Esophagus (tissue), 2 donors: ENCODE data around the gene TBC1D2B. TPM values are rescaled to one million over a fixed set of nuclear protein-coding genes. Genes with fewer than 3 reads are reported as not detected.
"Not testable (repeated sequence)": the region's sequence is repeated elsewhere in the genome, so short reads cannot be mapped to it uniquely, and the experiment has no call there.

Experiments
- H3K27ac ChIP-seq, 2 donors: one replicate each; pipeline ENCODE4 v1.5.1; 2013; ENCODE audit warnings: low read depth in 2 of 2, mild to moderate bottlenecking in 2 of 2, inconsistent platforms in 1 of 2, low read length in 1 of 2, moderate library complexity in 1 of 2
- H3K27me3 ChIP-seq, 2 donors: one replicate each; pipeline ENCODE4 v1.6.1; 2013; ENCODE audit warnings: low read length in 2 of 2, control low read depth in 1 of 2, mild to moderate bottlenecking in 1 of 2; ENCODE audit not compliant: insufficient read depth in 2 of 2, control insufficient read depth in 1 of 2
- H3K36me3 ChIP-seq, 2 donors: one replicate each; pipeline ENCODE4 v1.6.1; 2013; ENCODE audit warnings: low read length in 1 of 2; ENCODE audit not compliant: control insufficient read depth in 2 of 2, insufficient read depth in 2 of 2
- H3K4me1 ChIP-seq, 2 donors: one replicate each; pipeline ENCODE4 v1.6.1; 2013; ENCODE audit warnings: low read length in 1 of 2; ENCODE audit not compliant: control insufficient read depth in 2 of 2, insufficient read depth in 2 of 2
- H3K4me3 ChIP-seq, 2 donors: one replicate each; pipeline ENCODE4 v1.5.1; 2013; ENCODE audit warnings: low read length in 2 of 2, mild to moderate bottlenecking in 2 of 2, low read depth in 1 of 2, moderate library complexity in 1 of 2
- H3K9me3 ChIP-seq, 2 donors: one replicate each; pipeline ENCODE4 v1.6.1; 2013; ENCODE audit warnings: mild to moderate bottlenecking in 2 of 2, low read depth in 1 of 2, low read length in 1 of 2, moderate library complexity in 1 of 2; ENCODE audit not compliant: control insufficient read depth in 2 of 2, insufficient read depth in 1 of 2
- WGBS, 2 donors: extraction: QIAGEN DNeasy Blood & Tissue Kit; methylation state at CpG; one replicate each; pipeline ENCODE4 v1.1.7; 2013; 5-methylcytosine and 5-hydroxymethylcytosine counted together
- polyA plus RNA-seq, 2 donors: library from polyadenylated mRNA; stranded (reverse); fragments of 200-250 nt; gene quantifications; one replicate each; pipeline ENCODE4 v1.2.3, GENCODE V29; 2013
- donor health status: healthy with polysubstance abuse.
- donor health status: Bipolar disorder and iron deficiency.

The TBC1D2B gene
- polyA plus RNA-seq, 2 donors: 5.1 to 7.0 TPM

GRCh38 chr15:77975332-77976094 lies 102.0 kb downstream of the TBC1D2B start:
- Histone ChIP-seq H3K9me3 (no peaks in the 10 kb centered on the region), H3K36me3 (no peaks in the 10 kb centered on the region), H3K27me3 (no peaks in the 10 kb centered on the region), H3K27ac (no peak overlapping the region), H3K4me3 (no peak overlapping the region), H3K4me1 (peaks cover 0 to 20% of the 10 kb centered on the region in 2 donors)
- 81 to 83% methylated on average over 26 of the region's 26 CpGs for WGBS, 2 donors

GRCh38 chr15:77974416-77975331 lies 102.8 kb downstream of the TBC1D2B start:
- no peaks in the 10 kb centered on the region for H3K27me3 ChIP-seq
- no peak overlapping the region for H3K27ac ChIP-seq
- no peaks in the 10 kb centered on the region for H3K9me3 ChIP-seq
- peaks cover 0 to 20% of the 10 kb centered on the region in 2 donors for H3K4me1 ChIP-seq
- 78 to 82% methylated on average over 11 to 14 of the region's 14 CpGs for WGBS, 2 donors
- no peak overlapping the region for H3K4me3 ChIP-seq
- H3K36me3 ChIP-seq: no peaks in the 10 kb centered on the region

GRCh38 chr15:77974098-77974414 lies 103.5 kb downstream of the TBC1D2B start:
- Histone ChIP-seq H3K4me1 (peaks cover 0 to 20% of the 10 kb centered on the region in 2 donors), H3K27ac (peak overlapping the region in 1 of 2 donors; percentile 17)
- WGBS, 2 donors: 24 to 25% methylated on average over 6 of the region's 6 CpGs

GRCh38 chr15:77973273-77974097 lies 104.0 kb downstream of the TBC1D2B start:
- H3K27me3 ChIP-seq, H3K36me3 ChIP-seq, H3K4me3 ChIP-seq, H3K9me3 ChIP-seq: not testable (repeated sequence)
- Histone ChIP-seq H3K27ac (peak overlapping the region in 1 of 2 donors; percentile 28), H3K4me1 (peaks cover 0 to 20% of the 10 kb centered on the region in 2 donors)
- 50% methylated on average over 10 of the region's 22 CpGs for WGBS, 2 donors

More at GRCh38 chr15:77974098-77974414, 103.5 kb downstream of the TBC1D2B start:
- Histone ChIP-seq H3K27me3 (no peaks in the 10 kb centered on the region), H3K36me3 (no peaks in the 10 kb centered on the region), H3K4me3 (no peak overlapping the region), H3K9me3 (no peaks in the 10 kb centered on the region)

- not testable (repeated sequence) for H3K27ac ChIP-seq, H3K27me3 ChIP-seq, H3K9me3 ChIP-seq, H3K36me3 ChIP-seq, H3K4me3 ChIP-seq
- peaks cover 0 to 20% of the 10 kb centered on the region in 2 donors for H3K4me1 ChIP-seq
- WGBS, 2 donors: 72 to 81% methylated on average over 4 to 5 of the region's 6 CpGs
These were observed 104.8 kb downstream of the TBC1D2B start for GRCh38 chr15:77972706-77973105.

- not testable (repeated sequence) for H3K36me3 ChIP-seq, H3K4me3 ChIP-seq, H3K27me3 ChIP-seq, H3K9me3 ChIP-seq
- H3K27ac ChIP-seq: peak overlapping the region in 1 of 2 donors; percentile 44
- H3K4me1 ChIP-seq: peaks cover 0 to 20% of the 10 kb centered on the region in 2 donors
- 38 to 45% methylated on average over 7 of the region's 7 CpGs for WGBS, 2 donors
These were observed 105.6 kb downstream of the TBC1D2B start for GRCh38 chr15:77971875-77972274.

GRCh38 chr15:77970813-77971360 lies 106.6 kb downstream of the TBC1D2B start:
- H3K27me3 ChIP-seq, H3K4me3 ChIP-seq, H3K36me3 ChIP-seq, H3K27ac ChIP-seq, H3K9me3 ChIP-seq: not testable (repeated sequence)
- peaks cover 0 to 20% of the 10 kb centered on the region in 2 donors for H3K4me1 ChIP-seq
- WGBS, 2 donors: 77 to 78% methylated on average over 3 to 4 of the region's 4 CpGs

- 88 to 90% methylated on average over 2 of the region's 2 CpGs for WGBS, 2 donors
- no peaks in the 10 kb centered on the region for H3K36me3 ChIP-seq
- no peak overlapping the region for H3K27ac ChIP-seq
- no peaks in the 10 kb centered on the region for H3K9me3 ChIP-seq
- no peak overlapping the region for H3K4me3 ChIP-seq
- peaks cover 0 to 8% of the 10 kb centered on the region in 2 donors for H3K4me1 ChIP-seq
- no peaks in the 10 kb centered on the region for H3K27me3 ChIP-seq
These were observed 108.5 kb downstream of the TBC1D2B start for GRCh38 chr15:77969055-77969454.

GRCh38 chr15:77967798-77968197 lies 109.7 kb downstream of the TBC1D2B start:
- Histone ChIP-seq H3K4me1 (peaks cover 0 to 8% of the 10 kb centered on the region in 2 donors), H3K27ac (no peak overlapping the region), H3K36me3 (no peaks in the 10 kb centered on the region), H3K4me3 (no peak overlapping the region), H3K27me3 (no peaks in the 10 kb centered on the region), H3K9me3 (no peaks in the 10 kb centered on the region)
- WGBS, 2 donors: 52 to 55% methylated on average over 1 of the region's 1 CpG
